HepG2 (cell line): ENCODE results near the gene GNAT2. TPM values are rescaled to one million over a fixed set of nuclear protein-coding genes. Genes with fewer than 3 reads are reported as not detected.

Experiments used
- AHDC1 ChIP-seq: sonication (generic); formaldehyde crosslinking; IDR thresholded peaks from 2 replicates; pipeline ENCODE4 v1.5.1; 2020; ENCODE audit warnings: mild to moderate bottlenecking, missing genetic modification reagents, borderline replicate concordance
- CREB1 ChIP-seq, 2 experiments: fragments of 450-650 bp in 1 of 2; IDR thresholded peaks; 2 replicates each; pipeline ENCODE4 v1.6.1; 2016 to 2017; ENCODE audit warnings: control low read depth in 1 of 2, mild to moderate bottlenecking in 1 of 2, missing compliant biosample characterization in 1 of 2, missing genetic modification characterization in 1 of 2
- HNF1A ChIP-seq, 2 experiments: sonication (generic) in 1 of 2; formaldehyde crosslinking in 1 of 2; IDR thresholded peaks; 2 replicates each; pipeline versions ENCODE4 v1.4.0 to v1.6.1; 2016 to 2020; ENCODE audit warnings: borderline replicate concordance in 1 of 2, low read depth in 1 of 2, mild to moderate bottlenecking in 1 of 2, missing genetic modification reagents in 1 of 2
- KDM6A ChIP-seq: IDR thresholded peaks from 2 replicates; pipeline ENCODE4 v1.6.1; 2016; ENCODE audit warnings: low read depth
- NCOR1 ChIP-seq: fragments of 200-600 bp; sonication (generic); IDR thresholded peaks from 2 replicates; pipeline ENCODE4 v1.7.0; 2017; ENCODE audit warnings: antibody characterized with exemption, low read length, borderline replicate concordance
- PITX1 ChIP-seq: sonication (generic); formaldehyde crosslinking; IDR thresholded peaks from 2 replicates; pipeline ENCODE4 v1.5.1; 2020; ENCODE audit warnings: mild to moderate bottlenecking, missing genetic modification reagents
- SNAPC2 ChIP-seq: sonication (generic); formaldehyde crosslinking; IDR thresholded peaks from 2 replicates; pipeline ENCODE4 v1.8.1; 2022; ENCODE audit warnings: mild to moderate bottlenecking, missing genetic modification reagents
- SOX5 ChIP-seq: IDR thresholded peaks from 2 replicates; pipeline ENCODE4 v1.6.1; 2016; ENCODE audit warnings: borderline replicate concordance
- TBX2 ChIP-seq: sonication (generic); formaldehyde crosslinking; IDR thresholded peaks from 2 replicates; pipeline ENCODE4 v1.5.0; 2020; ENCODE audit warnings: missing genetic modification reagents, mild to moderate bottlenecking, borderline replicate concordance
- TCF12 ChIP-seq, 2 experiments: fragments of 450-650 bp in 1 of 2; sonication (generic) in 1 of 2; formaldehyde crosslinking in 1 of 2; IDR thresholded peaks; 2 replicates each; pipeline versions ENCODE4 v1.6.1 to v1.8.0; 2017 to 2022; ENCODE audit warnings: antibody characterized with exemption in 1 of 2, mild to moderate bottlenecking in 1 of 2, missing genetic modification reagents in 1 of 2, moderate library complexity in 1 of 2
- TEAD3 ChIP-seq: optimal IDR thresholded peaks from 2 replicates; pipeline ENCODE3; 2016; ENCODE audit warnings: borderline replicate concordance
- ZNF740 ChIP-seq: sonication (generic); formaldehyde crosslinking; IDR thresholded peaks from 2 replicates; pipeline ENCODE4 v1.4.0; 2020; ENCODE audit warnings: missing genetic modification reagents
- polyA plus RNA-seq, 8 experiments: library from polyadenylated mRNA; depleted of rRNA in 3 of 8; stranded (reverse) in 7 of 8; unstranded in 1 of 8; fragments of >200 nt; fragmentation: Illumina TruSeq in 4 of 8; extraction: Trizol in 4 of 8; gene quantifications; 2 replicates each; pipeline versions ENCODE4 v1.2.1 to v1.2.3, GENCODE V29; 2011 to 2016; ENCODE audit warnings: low read depth in 4 of 8, missing spikeins in 1 of 8, mixed read lengths in 1 of 8; ENCODE audit not compliant: insufficient read depth in 1 of 8
- total RNA-seq, 5 experiments: library from RNA; depleted of rRNA; stranded (reverse); fragments of >200 nt; fragmentation: Illumina TruSeq; extraction: Trizol; gene quantifications; 2 replicates each; pipeline ENCODE4 v1.2.3, GENCODE V29; 2016; ENCODE audit warnings: low read depth in 1 of 5
- TF ChIP-seq, protein P1 (sequence below): sonication (generic); formaldehyde crosslinking; IDR thresholded peaks from 2 replicates; pipeline ENCODE4 v1.9.0; 2021; ENCODE audit warnings: missing genetic modification reagents, borderline replicate concordance

The GNAT2 gene
- total and polyA plus RNA-seq, 2 of the 13 experiments (the other 11 are each of a cell fraction or from before 2014, with no cell fraction given) = 0.08 to 0.20 TPM

- TF ChIP-seq KDM6A (peak; percentile 77; the same call in 1 of the 2 replicates), TCF12 (IDR thresholded peaks at IDR 0.05) (no peak), TCF12 (CRISPR knock-in tag; IDR thresholded peaks at IDR 0.05) (peak; percentile 47; the same call in 1 of the 2 replicates), SNAPC2 (CRISPR knock-in tag) (0 out of 2 replicates have a peak, but pooled peaks have one; percentile 48), HNF1A (IDR thresholded peaks at IDR 0.05; ENCODE audit: low read depth) (no peak), HNF1A (CRISPR knock-in tag; IDR thresholded peaks at IDR 0.05; ENCODE audit: borderline replicate concordance) (0 out of 2 replicates have a peak, but pooled peaks have one; percentile 17), AHDC1 (CRISPR knock-in tag) (peak; percentile 74; the same call in 1 of the 2 replicates), PITX1 (CRISPR knock-in tag) (peak; percentile 69), TBX2 (CRISPR knock-in tag) (peak; percentile 62), CREB1 (IDR thresholded peaks at IDR 0.05) (no peak), CREB1 (CRISPR knock-in tag; IDR thresholded peaks at IDR 0.05) (peak; percentile 42; the same call in 1 of the 2 replicates), NCOR1 (peak; percentile 56; the same call in 1 of the 2 replicates), TEAD3 (CRISPR knock-in tag) (peak; percentile 33), ZNF740 (no peak), SOX5 (CRISPR knock-in tag) (peak; percentile 74)
- TF ChIP-seq, protein P1, sequence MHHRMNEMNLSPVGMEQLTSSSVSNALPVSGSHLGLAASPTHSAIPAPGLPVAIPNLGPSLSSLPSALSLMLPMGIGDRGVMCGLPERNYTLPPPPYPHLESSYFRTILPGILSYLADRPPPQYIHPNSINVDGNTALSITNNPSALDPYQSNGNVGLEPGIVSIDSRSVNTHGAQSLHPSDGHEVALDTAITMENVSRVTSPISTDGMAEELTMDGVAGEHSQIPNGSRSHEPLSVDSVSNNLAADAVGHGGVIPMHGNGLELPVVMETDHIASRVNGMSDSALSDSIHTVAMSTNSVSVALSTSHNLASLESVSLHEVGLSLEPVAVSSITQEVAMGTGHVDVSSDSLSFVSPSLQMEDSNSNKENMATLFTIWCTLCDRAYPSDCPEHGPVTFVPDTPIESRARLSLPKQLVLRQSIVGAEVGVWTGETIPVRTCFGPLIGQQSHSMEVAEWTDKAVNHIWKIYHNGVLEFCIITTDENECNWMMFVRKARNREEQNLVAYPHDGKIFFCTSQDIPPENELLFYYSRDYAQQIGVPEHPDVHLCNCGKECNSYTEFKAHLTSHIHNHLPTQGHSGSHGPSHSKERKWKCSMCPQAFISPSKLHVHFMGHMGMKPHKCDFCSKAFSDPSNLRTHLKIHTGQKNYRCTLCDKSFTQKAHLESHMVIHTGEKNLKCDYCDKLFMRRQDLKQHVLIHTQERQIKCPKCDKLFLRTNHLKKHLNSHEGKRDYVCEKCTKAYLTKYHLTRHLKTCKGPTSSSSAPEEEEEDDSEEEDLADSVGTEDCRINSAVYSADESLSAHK (CRISPR knock-in tag) = no peak
Observed at GRCh38 chr1:109618661-109619575, 498 bp downstream of the GNAT2 start (continued).
